Measurements from ENCODE around the gene PLD4. TPM values are rescaled to one million over a fixed set of nuclear protein-coding genes. Genes with fewer than 3 reads are reported as not detected.

Gene PLD4
- total RNA-seq (2022; extraction: Qiagen RNA extraction; ENCODE audit: low read depth): 0.05 to 0.17 TPM (median 0.10 TPM) in 4 of 5 replicates, not detected in the other

GRCh38 chr14:104924421-104925213 is at the start of gene PLD4:
PLD4 (plus strand) TSS chr14:104924879; CDS start chr14:104927141, 2,262 bp downstream.

GRCh38 chr14:104977681-104978653 is 53.3 kb downstream of the PLD4 start, which contains the start of gene AHNAK2:
AHNAK2 (minus strand) TSS chr14:104978374; CDS start chr14:104978237, 137 bp downstream.

Other genes with a start within 250 kb of the PLD4 start
- gene INF2, start 235.3 kb upstream of the PLD4 start, total RNA-seq (2022; extraction: Qiagen RNA extraction; ENCODE audit: low read depth): 83.3 to 149 TPM (median 135 TPM) in 5 replicates
- gene ADSS1, start 200.7 kb upstream of the PLD4 start, total RNA-seq (2022; extraction: Qiagen RNA extraction; ENCODE audit: low read depth): 5.4 to 8.0 TPM (median 6.4 TPM) in 5 replicates
- 145 to 215 TPM (median 170 TPM) in 5 replicates for gene SIVA1, start 171.7 kb upstream of the PLD4 start, total RNA-seq (2022; extraction: Qiagen RNA extraction; ENCODE audit: low read depth)
- 85.1 to 117 TPM (median 103 TPM) in 5 replicates for gene AKT1, start 129.1 kb upstream of the PLD4 start, total RNA-seq (2022; extraction: Qiagen RNA extraction; ENCODE audit: low read depth)
- 2.5 to 3.7 TPM (median 3.0 TPM) in 5 replicates for gene ZBTB42, start 123.8 kb upstream of the PLD4 start, total RNA-seq (2022; extraction: Qiagen RNA extraction; ENCODE audit: low read depth)
- gene CEP170B, start 59.6 kb upstream of the PLD4 start, total RNA-seq (2022; extraction: Qiagen RNA extraction; ENCODE audit: low read depth): 19.3 to 26.4 TPM (median 23.0 TPM) in 5 replicates
- gene AHNAK2, start 53.5 kb downstream of the PLD4 start, total RNA-seq (2022; extraction: Qiagen RNA extraction; ENCODE audit: low read depth): 202 to 234 TPM (median 210 TPM) in 5 replicates
- 15.9 to 17.7 TPM (median 16.7 TPM) in 5 replicates for gene CLBA1, start 60.9 kb downstream of the PLD4 start, total RNA-seq (2022; extraction: Qiagen RNA extraction; ENCODE audit: low read depth)
- gene CDCA4, start 96.2 kb downstream of the PLD4 start, total RNA-seq (2022; extraction: Qiagen RNA extraction; ENCODE audit: low read depth): 52.2 to 65.7 TPM (median 53.0 TPM) in 5 replicates
- 0.41 to 0.71 TPM (median 0.67 TPM) in 5 replicates for gene GPR132, start 140.6 kb downstream of the PLD4 start, total RNA-seq (2022; extraction: Qiagen RNA extraction; ENCODE audit: low read depth)
- gene JAG2, start 243.9 kb downstream of the PLD4 start, total RNA-seq (2022; extraction: Qiagen RNA extraction; ENCODE audit: low read depth): 16.4 to 27.3 TPM (median 21.3 TPM) in 5 replicates